Mesenchymal stem cell (in vitro differentiated cells and primary cell): ENCODE data around the gene SLC10A1.

Experiments used
- DNase-seq: peaks from one replicate; pipeline ENCODE4 v3.0.0-alpha.2; 2013
- H2AFZ ChIP-seq: one replicate; pipeline ENCODE4 v1.6.1; 2013; ENCODE audit warnings: low read depth, mild to moderate bottlenecking, control low read depth, inconsistent platforms, low read length, moderate library complexity
- H2AK5ac ChIP-seq: 2 replicates; pipeline ENCODE4 v1.6.1; 2013; ENCODE audit warnings: low read length, moderate library complexity, mild to moderate bottlenecking, inconsistent platforms; ENCODE audit not compliant: severe bottlenecking
- H2BK120ac ChIP-seq: one replicate; pipeline ENCODE4 v1.6.1; 2013; ENCODE audit warnings: low read depth, mild to moderate bottlenecking, inconsistent platforms, low read length, moderate library complexity
- H2BK12ac ChIP-seq, 2 experiments: one replicate each; pipeline ENCODE4 v1.6.1; 2013; ENCODE audit warnings: inconsistent platforms in 2 of 2, low read length in 2 of 2, mild to moderate bottlenecking in 2 of 2, moderate library complexity in 2 of 2, control low read depth in 1 of 2
- H2BK15ac ChIP-seq: one replicate; pipeline ENCODE4 v1.6.1; 2013; ENCODE audit warnings: mild to moderate bottlenecking, low read depth, inconsistent platforms; ENCODE audit not compliant: poor library complexity, severe bottlenecking
- H2BK5ac ChIP-seq: 2 replicates; pipeline ENCODE4 v1.6.1; 2013; ENCODE audit warnings: low read depth, mild to moderate bottlenecking, low read length, control low read depth, inconsistent platforms; ENCODE audit not compliant: poor library complexity, severe bottlenecking
- H3K14ac ChIP-seq, 2 experiments: one replicate each; pipeline ENCODE4 v1.6.1; 2013; ENCODE audit warnings: inconsistent platforms in 2 of 2, low read length in 2 of 2, control low read depth in 1 of 2, mild to moderate bottlenecking in 1 of 2, moderate library complexity in 1 of 2
- H3K18ac ChIP-seq, 2 experiments: one replicate each; pipeline ENCODE4 v1.6.1; 2013; ENCODE audit warnings: inconsistent platforms in 2 of 2, low read length in 2 of 2, control low read depth in 1 of 2, low read depth in 1 of 2, mild to moderate bottlenecking in 1 of 2
- H3K23ac ChIP-seq, 2 experiments: one replicate each; pipeline ENCODE4 v1.6.1; 2013; ENCODE audit warnings: inconsistent platforms in 2 of 2, low read length in 2 of 2, mild to moderate bottlenecking in 2 of 2, moderate library complexity in 2 of 2, control low read depth in 1 of 2
- H3K27ac ChIP-seq: 2 replicates; pipeline ENCODE4 v1.5.1; 2013; ENCODE audit warnings: mild to moderate bottlenecking, moderate library complexity, low read length, control low read depth, inconsistent platforms; ENCODE audit not compliant: poor library complexity, severe bottlenecking
- H3K27me3 ChIP-seq, 2 experiments: 2 replicates each; pipeline versions ENCODE4 v1.6.1 to v1.7.0; 2013; ENCODE audit warnings: low read length in 2 of 2, mild to moderate bottlenecking in 2 of 2, moderate library complexity in 2 of 2, control low read depth in 1 of 2, inconsistent platforms in 1 of 2; ENCODE audit not compliant: control insufficient read depth in 1 of 2, insufficient read depth in 1 of 2
- H3K36me3 ChIP-seq, 2 experiments: 2 replicates each; pipeline versions ENCODE4 v1.6.1 to v1.7.0; 2013; ENCODE audit warnings: low read length in 2 of 2, control low read depth in 1 of 2, inconsistent platforms in 1 of 2, low read depth in 1 of 2, mild to moderate bottlenecking in 1 of 2; ENCODE audit not compliant: insufficient read depth in 2 of 2, control insufficient read depth in 1 of 2
- H3K4ac ChIP-seq, 2 experiments: one replicate each; pipeline ENCODE4 v1.6.1; 2013; ENCODE audit warnings: inconsistent platforms in 2 of 2, low read length in 2 of 2, mild to moderate bottlenecking in 2 of 2, moderate library complexity in 2 of 2, control low read depth in 1 of 2, low read depth in 1 of 2
- H3K4me1 ChIP-seq: 2 replicates; pipeline ENCODE4 v1.6.1; 2013; ENCODE audit warnings: low read depth, low read length, control low read depth; ENCODE audit not compliant: control insufficient read depth, insufficient read depth
- H3K4me2 ChIP-seq: 2 replicates; pipeline ENCODE4 v1.6.1; 2013; ENCODE audit warnings: low read length, mild to moderate bottlenecking, inconsistent platforms; ENCODE audit not compliant: poor library complexity, severe bottlenecking
- H3K4me3 ChIP-seq, 2 experiments: 2 replicates each; pipeline versions ENCODE4 v1.5.1 to v1.7.0; 2013; ENCODE audit warnings: low read length in 2 of 2, mild to moderate bottlenecking in 2 of 2, control low read depth in 1 of 2, low read depth in 1 of 2; ENCODE audit not compliant: insufficient read depth in 1 of 2
- H3K79me1 ChIP-seq: replicated peaks from 2 replicates; pipeline ENCODE4 v1.6.1; 2013; ENCODE audit warnings: mild to moderate bottlenecking, control low read depth, low read length, inconsistent platforms; ENCODE audit not compliant: poor library complexity, severe bottlenecking
- H3K9ac ChIP-seq: 2 replicates; pipeline ENCODE4 v1.7.0; 2013; ENCODE audit warnings: mild to moderate bottlenecking, low read length, moderate library complexity
- H3K9me3 ChIP-seq: 2 replicates; pipeline ENCODE4 v1.7.0; 2013; ENCODE audit warnings: mild to moderate bottlenecking, low read length; ENCODE audit not compliant: control insufficient read depth
- H4K8ac ChIP-seq: one replicate; pipeline ENCODE4 v1.6.1; 2013; ENCODE audit warnings: inconsistent platforms, mild to moderate bottlenecking, low read length, moderate library complexity
- H4K91ac ChIP-seq: one replicate; pipeline ENCODE4 v1.6.1; 2013; ENCODE audit warnings: mild to moderate bottlenecking, low read length, inconsistent platforms
- WGBS: methylation state at CpG from one replicate; pipeline ENCODE4 v1.1.7; 2013; ENCODE audit warnings: mixed read lengths; 5-methylcytosine and 5-hydroxymethylcytosine counted together

SLC10A1 gene

GRCh38 chr14:69820991-69821390 is 23.9 kb upstream of the SLC10A1 start:
- Histone ChIP-seq H2BK5ac (no peak overlapping the region), H2BK12ac (no peak overlapping the region), H2AK5ac (no peak overlapping the region), H3K36me3 (no peaks in the 10 kb centered on the region), H3K4me1 (peaks cover 7% of the 10 kb centered on the region), H3K9ac (no peak overlapping the region), H2AFZ (no peak overlapping the region), H3K23ac (no peak overlapping the region), H3K18ac (no peak overlapping the region), H3K14ac (no peak overlapping the region), H3K9me3 (no peaks in the 10 kb centered on the region), H3K4ac (no peak overlapping the region), H3K27ac (no peak overlapping the region), H3K79me1 (no peaks in the 10 kb centered on the region), H3K27me3 (peaks cover 16 to 25% of the 10 kb centered on the region in 2 experiments), H3K4me3 (no peak overlapping the region), H4K8ac (no peak overlapping the region), H2BK120ac (no peak overlapping the region), H3K4me2 (no peak overlapping the region), H4K91ac (no peak overlapping the region), H2BK15ac (no peak overlapping the region)
- DNase-seq, result no peak
- 38% methylated on average over 1 of the region's 2 CpGs for WGBS

- Histone ChIP-seq H2BK12ac (no peak overlapping the region), H4K8ac (no peak overlapping the region), H2BK15ac (no peak overlapping the region), H3K18ac (no peak overlapping the region), H3K4me1 (peaks cover 7% of the 10 kb centered on the region), H3K4ac (no peak overlapping the region), H3K4me2 (no peak overlapping the region), H3K9ac (no peak overlapping the region), H3K9me3 (no peaks in the 10 kb centered on the region), H2AFZ (no peak overlapping the region), H3K36me3 (no peaks in the 10 kb centered on the region), H3K14ac (no peak overlapping the region), H3K79me1 (no peaks in the 10 kb centered on the region), H3K23ac (no peak overlapping the region), H3K4me3 (no peak overlapping the region), H3K27me3 (peaks cover 29 to 39% of the 10 kb centered on the region in 2 experiments), H2BK5ac (no peak overlapping the region), H4K91ac (peak overlapping the region; percentile 40), H3K27ac (no peak overlapping the region), H2BK120ac (no peak overlapping the region), H2AK5ac (no peak overlapping the region)
- DNase-seq, result no peak
- WGBS, result 79% methylated on average over 8 of the region's 8 CpGs
Observed at GRCh38 chr14:69819607-69820006, 22.6 kb upstream of the SLC10A1 start.

DNA sequence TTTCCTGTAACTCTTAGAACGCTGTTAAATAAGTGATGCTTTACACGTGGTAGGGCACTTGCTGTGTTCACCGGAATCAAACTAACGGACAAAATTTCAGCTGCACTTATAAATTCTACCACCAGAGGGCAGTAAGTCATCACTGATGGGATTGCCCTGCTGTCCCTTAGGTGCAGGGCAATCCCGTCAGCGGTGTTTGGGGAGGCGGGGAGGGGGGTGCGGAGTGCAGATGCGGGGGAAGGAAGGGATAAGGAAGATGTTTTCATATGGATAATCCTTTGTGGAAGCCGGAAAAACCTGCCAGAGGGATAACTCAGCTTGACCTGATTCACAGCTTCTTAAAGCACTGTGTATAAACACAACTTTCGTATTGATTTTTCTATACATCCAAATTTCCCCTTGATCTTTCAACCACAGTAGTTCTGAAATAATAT is 21.7 kb upstream of the SLC10A1 start:
- no peak overlapping the region for H2BK5ac ChIP-seq
- 9% methylated on average over 8 of the region's 11 CpGs for WGBS
- H2BK15ac ChIP-seq, result no peak overlapping the region
- H3K4me2 ChIP-seq, result no peak overlapping the region
- H3K79me1 ChIP-seq, result no peaks in the 10 kb centered on the region
- H3K14ac ChIP-seq, result no peak overlapping the region
- H3K23ac ChIP-seq, result no peak overlapping the region
- no peak overlapping the region for H2BK120ac ChIP-seq
- H2AK5ac ChIP-seq, result no peak overlapping the region
- H2AFZ ChIP-seq, result no peak overlapping the region
- H3K9me3 ChIP-seq, result no peaks in the 10 kb centered on the region
- H3K4me3 ChIP-seq, result no peak overlapping the region
- H3K9ac ChIP-seq, result no peak overlapping the region
- no peak overlapping the region for H3K4ac ChIP-seq
- no peak overlapping the region for H3K18ac ChIP-seq
- H3K27me3 ChIP-seq, result peaks cover 35 to 46% of the 10 kb centered on the region in 2 experiments
- H4K8ac ChIP-seq, result no peak overlapping the region
- no peak overlapping the region for H4K91ac ChIP-seq
- DNase-seq, result peak; percentile 69
- H3K36me3 ChIP-seq, result no peaks in the 10 kb centered on the region
- no peak overlapping the region for H2BK12ac ChIP-seq
- H3K27ac ChIP-seq, result no peak overlapping the region
- peaks cover 7% of the 10 kb centered on the region for H3K4me1 ChIP-seq

DNA sequence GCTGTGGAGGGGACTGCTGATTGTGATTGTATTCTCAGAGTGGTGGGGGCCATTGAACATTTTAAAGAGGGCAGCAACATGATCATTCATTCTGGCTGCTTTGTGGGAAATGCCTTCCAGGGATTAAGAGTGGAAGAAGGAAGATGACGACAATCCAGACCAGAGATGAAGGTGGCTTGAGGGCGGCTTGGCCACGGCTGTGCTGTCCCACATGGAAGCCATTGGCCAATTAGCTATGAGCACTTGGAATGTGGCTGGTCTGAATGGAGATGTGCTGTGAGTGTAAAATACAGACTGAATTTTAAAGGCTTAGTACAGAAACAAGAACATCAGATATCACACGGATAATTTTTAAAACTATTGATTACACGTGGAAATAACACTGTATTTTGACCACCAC is 19.2 kb upstream of the SLC10A1 start:
- Histone ChIP-seq H4K91ac (no peak overlapping the region), H2AK5ac (no peak overlapping the region), H2BK12ac (no peak overlapping the region), H2AFZ (no peak overlapping the region), H2BK120ac (no peak overlapping the region), H3K14ac (no peak overlapping the region), H3K4me1 (peaks cover 7% of the 10 kb centered on the region), H3K27ac (no peak overlapping the region), H3K4me3 (no peak overlapping the region), H3K27me3 (peaks cover 40 to 59% of the 10 kb centered on the region in 2 experiments), H2BK5ac (no peak overlapping the region), H3K9me3 (no peaks in the 10 kb centered on the region), H3K18ac (no peak overlapping the region), H3K4me2 (no peak overlapping the region), H3K79me1 (no peaks in the 10 kb centered on the region), H3K23ac (no peak overlapping the region), H2BK15ac (no peak overlapping the region), H3K9ac (no peak overlapping the region), H3K4ac (no peak overlapping the region), H3K36me3 (no peaks in the 10 kb centered on the region), H4K8ac (no peak overlapping the region)
- 86% methylated on average over 3 of the region's 5 CpGs for WGBS
- no peak for DNase-seq
